Endothelial cell of umbilical vein (primary cell): ENCODE data around the gene AMMECR1L. TPM values are rescaled to one million over a fixed set of nuclear protein-coding genes. Genes with fewer than 3 reads are reported as not detected.

ENCODE experiments used
- BruUV-seq: library from RNA; stranded (reverse); fragments of 400-500 nt; replicated peaks from 2 replicates; lab custom pipeline; 2021; lab: Mats Ljungman, UMichigan
- CTCF ChIA-PET: fragments of 300-600, 350-600 bp; sonication (Branson Sonifier 250); formaldehyde crosslinking; loops from one replicate; lab custom pipeline; 2021; ENCODE audit warnings: antibody characterized with exemption, inconsistent platforms; lab: Charles Lee
- POLR2A ChIA-PET: fragments of 300-600, 350-600 bp; sonication (Branson Sonifier 250); formaldehyde crosslinking; loops from one replicate; lab custom pipeline; 2021; ENCODE audit warnings: antibody characterized with exemption, inconsistent platforms; lab: Charles Lee
- DNase-seq: peaks from one replicate; pipeline ENCODE4 v3.0.0-alpha.2; 2011; ENCODE audit warnings: low read depth, low spot score
- FAIRE-seq: peaks from 2 replicates; lab custom pipeline; 2011; peaks lifted over from hg19 to GRCh38; lab: Jason Lieb, UNC
- H2AFZ ChIP-seq: 2 replicates; pipeline ENCODE4 v1.6.0; 2012; ENCODE audit warnings: low read depth, low read length, control low read depth, inconsistent platforms
- H3K27ac ChIP-seq: 2 replicates; pipeline ENCODE4 v1.5.1; 2011; ENCODE audit warnings: low read depth, mild to moderate bottlenecking, control low read depth, low read length, moderate library complexity; ENCODE audit not compliant: insufficient read depth
- H3K27me3 ChIP-seq, 2 experiments: 2 replicates each; pipeline versions ENCODE4 v1.6.0 to v1.6.1; 2011; ENCODE audit warnings: low read length in 2 of 2, mixed read lengths in 1 of 2; ENCODE audit not compliant: control insufficient read depth in 2 of 2, insufficient read depth in 2 of 2
- H3K36me3 ChIP-seq, 2 experiments: 2 replicates in 1 of 2; 3 replicates in 1 of 2; pipeline ENCODE4 v1.5.1; 2011; ENCODE audit warnings: low read length in 2 of 2, mild to moderate bottlenecking in 1 of 2, moderate library complexity in 1 of 2; ENCODE audit not compliant: control insufficient read depth in 2 of 2, insufficient read depth in 2 of 2; ENCODE audit errors: extremely low read depth in 1 of 2
- H3K4me1 ChIP-seq: 3 replicates; pipeline ENCODE4 v1.5.1; 2011; ENCODE audit warnings: mild to moderate bottlenecking, low read length; ENCODE audit not compliant: control insufficient read depth, insufficient read depth; ENCODE audit errors: extremely low read depth
- H3K4me2 ChIP-seq: 2 replicates; pipeline ENCODE4 v1.6.1; 2011; ENCODE audit warnings: low read length, control low read depth, mixed read lengths; ENCODE audit not compliant: insufficient read depth
- H3K4me3 ChIP-seq, 3 experiments: fragments of 200-600 bp in 1 of 3; sonication (generic), shearing (Covaris generic) in 1 of 3; replicated peaks in 1 of 3; 2 replicates each; pipeline ENCODE4 v1.5.1; 2011 to 2016; ENCODE audit warnings: control low read depth in 3 of 3, low read length in 3 of 3, mild to moderate bottlenecking in 2 of 3, inconsistent platforms in 1 of 3, low read depth in 1 of 3, moderate library complexity in 1 of 3; ENCODE audit not compliant: insufficient read depth in 1 of 3
- H3K79me2 ChIP-seq: 2 replicates; pipeline ENCODE4 v1.6.0; 2012; ENCODE audit warnings: low read length, inconsistent platforms; ENCODE audit not compliant: control insufficient read depth, insufficient read depth
- H3K9ac ChIP-seq: replicated peaks from 2 replicates; pipeline ENCODE3; 2011; ENCODE audit warnings: low read length, control low read depth; ENCODE audit not compliant: insufficient read depth; ENCODE audit errors: extremely low read depth
- H3K9me1 ChIP-seq: replicated peaks from 3 replicates; pipeline ENCODE4 v1.6.0; 2011; ENCODE audit warnings: mild to moderate bottlenecking, low read length; ENCODE audit not compliant: control insufficient read depth, insufficient read depth; ENCODE audit errors: extremely low read depth
- H3K9me3 ChIP-seq: replicated peaks from 2 replicates; pipeline ENCODE4 v1.5.1; 2012; ENCODE audit warnings: low read length, inconsistent platforms; ENCODE audit not compliant: control insufficient read depth, insufficient read depth
- H4K20me1 ChIP-seq: replicated peaks from 2 replicates; pipeline ENCODE3; 2011; ENCODE audit warnings: mild to moderate bottlenecking, low read length; ENCODE audit not compliant: control insufficient read depth, insufficient read depth; ENCODE audit errors: extremely low read depth
- CTCF ChIP-seq, 2 donors: IDR thresholded peaks; 1 replicate in 1 of 2; 2 replicates in 1 of 2; pipeline ENCODE4 v1.5.1; 2011; ENCODE audit warnings: low read length in 2 of 2, mild to moderate bottlenecking in 2 of 2, moderate library complexity in 2 of 2, control low read depth in 1 of 2, inconsistent platforms in 1 of 2, low read depth in 1 of 2; ENCODE audit not compliant: insufficient read depth in 1 of 2; ENCODE audit errors: extremely low read depth in 1 of 2
- EZH2 ChIP-seq: IDR thresholded peaks from 2 replicates; pipeline ENCODE4 v1.6.1; 2012; ENCODE audit warnings: borderline replicate concordance, low read depth, mild to moderate bottlenecking, moderate library complexity, low read length, inconsistent platforms; ENCODE audit not compliant: severe bottlenecking
- FOS ChIP-seq: IDR thresholded peaks from 2 replicates; pipeline ENCODE4 v1.6.1; 2011; ENCODE audit warnings: mild to moderate bottlenecking, low read length, moderate library complexity, borderline replicate concordance; ENCODE audit not compliant: insufficient read depth
- GATA2 ChIP-seq: IDR thresholded peaks from 2 replicates; pipeline ENCODE4 v1.7.0; 2011; ENCODE audit warnings: low read depth, mild to moderate bottlenecking, moderate library complexity, mixed read lengths, low read length; ENCODE audit not compliant: insufficient read length, insufficient read depth
- JUN ChIP-seq: IDR thresholded peaks from 2 replicates; pipeline ENCODE4 v1.6.1; 2011; ENCODE audit warnings: borderline replicate concordance, low read depth; ENCODE audit not compliant: insufficient read length, insufficient read depth
- MAX ChIP-seq: IDR thresholded peaks from 2 replicates; pipeline ENCODE4 v1.6.1; 2011; ENCODE audit not compliant: insufficient read depth, insufficient read length
- MYC ChIP-seq: IDR thresholded peaks from one replicate; pipeline ENCODE4 v1.6.1; 2011; ENCODE audit warnings: mild to moderate bottlenecking, low read depth, low read length
- POLR2A ChIP-seq: IDR thresholded peaks from 2 replicates; pipeline ENCODE4 v1.6.1; 2012; ENCODE audit warnings: low read depth, mild to moderate bottlenecking, control low read depth, low read length
- POLR2AphosphoS5 ChIP-seq: IDR thresholded peaks from 2 replicates; pipeline ENCODE4 v1.6.1; 2012; ENCODE audit warnings: low read depth, mild to moderate bottlenecking, control low read depth, low read length, moderate library complexity; ENCODE audit not compliant: insufficient read depth
- dilution Hi-C: fragments of 300-500 bp; cut with MboI; formaldehyde crosslinking; loops from one replicate; pipeline ENCODE4 v1.15.0; 2019; ENCODE audit warnings: low sequenced_read_pairs; ENCODE audit not compliant: extremely low pct_ligation_motif_present
- intact Hi-C: fragments of 100-400 bp; cut with micrococcal nuclease; formaldehyde crosslinking; loops from one replicate; pipeline ENCODE4 v1.10.0; 2022
- polyA plus RNA-seq, 4 experiments: library from polyadenylated mRNA; depleted of rRNA in 3 of 4; stranded (reverse) in 3 of 4; unstranded in 1 of 4; fragments of >200 nt; gene quantifications; 2 replicates each; pipeline versions ENCODE4 v1.2.1 to v1.2.3, GENCODE V29; 2011 to 2012; ENCODE audit warnings: missing spikeins in 1 of 4
- total RNA-seq: library from RNA; stranded (reverse); gene quantifications from 2 replicates; pipeline ENCODE4 v1.2.3, GENCODE V29; 2021

Gene AMMECR1L
- total and polyA plus RNA-seq, 2 donors (not counting 3 experiments of a cell fraction or from before 2014, with no cell fraction given) = 14.8 to 20.7 TPM

GRCh38 chr2:127853671-127854070 is 32.1 kb downstream of the AMMECR1L start:
- H3K4me2 ChIP-seq = no peak overlapping the region
- H3K4me1 ChIP-seq = peaks cover 7% of the 10 kb centered on the region
- peaks cover 70% of the 10 kb centered on the region for H3K79me2 ChIP-seq
- dilution Hi-C loops (no loop called here), intact Hi-C loops (loop anchor here (10.0 kb wide), 1 partner anchor 259 kb away; no protein-coding TSS in a partner anchor)
- H3K4me3 ChIP-seq = no peak overlapping the region
- H3K9me1 ChIP-seq = no peaks in the 10 kb centered on the region
- DNase-seq (no peak), FAIRE-seq (no peak)
- H3K27ac ChIP-seq = no peak overlapping the region
- no peaks in the 10 kb centered on the region for H3K27me3 ChIP-seq
- peaks cover 4% of the 10 kb centered on the region for H4K20me1 ChIP-seq
- no TSS peak for BruUV-seq
- H3K36me3 ChIP-seq = peaks cover 5 to 12% of the 10 kb centered on the region in 2 experiments
- TF ChIP-seq MAX (no peak), CTCF (IDR thresholded peaks at IDR 0.05; ENCODE audit: extremely low read depth in 1 of 2, insufficient read depth in 1 of 2, low read depth in 1 of 2, low read length in 2 of 2) (no peak), MYC (no peak), JUN (no peak), EZH2 (no peak), POLR2AphosphoS5 (no peak), GATA2 (no peak), POLR2A (no peak), FOS (no peak)
- H2AFZ ChIP-seq = no peak overlapping the region
- H3K9ac ChIP-seq = no peak overlapping the region
- CTCF ChIA-PET = no interaction called here
- H3K9me3 ChIP-seq = no peaks in the 10 kb centered on the region
- POLR2A ChIA-PET = no interaction called here
